Mucosa of descending colon (tissue), 3 donors: ENCODE measurements around the gene PSRC1. TPM values are rescaled to one million over a fixed set of nuclear protein-coding genes. Genes with fewer than 3 reads are reported as not detected.

Experiments used
- ATAC-seq: fragments of 200-7000 bp; cut with Tn5 transposase; one replicate; pipeline ENCODE4 v1.9.1; 2020; ENCODE audit warnings: mild to moderate bottlenecking, moderate library complexity
- DNase-seq, 3 donors: peaks; one replicate each; pipeline ENCODE4 v3.0.0-alpha.2; 2020
- H3K36me3 ChIP-seq: fragments of 200-600 bp; one replicate; pipeline ENCODE4 v1.8.0; 2021; ENCODE audit warnings: low read depth, mild to moderate bottlenecking
- H3K4me1 ChIP-seq: fragments of 200-600 bp; one replicate; pipeline ENCODE4 v1.8.0; 2021; ENCODE audit warnings: low read depth, mild to moderate bottlenecking
- H3K4me3 ChIP-seq: fragments of 200-600 bp; one replicate; pipeline ENCODE4 v1.8.0; 2021; ENCODE audit warnings: mild to moderate bottlenecking
- H3K9me3 ChIP-seq: fragments of 200-600 bp; one replicate; pipeline ENCODE4 v1.8.0; 2021; ENCODE audit warnings: mild to moderate bottlenecking
- CTCF ChIP-seq: fragments of 200-600 bp; IDR thresholded peaks from one replicate; pipeline ENCODE4 v1.8.0; 2022; ENCODE audit warnings: antibody characterized with exemption, mild to moderate bottlenecking
- intact Hi-C, 2 donors: fragments of 100-400 bp; cut with DNase I in 1 of 2; cut with micrococcal nuclease in 1 of 2; formaldehyde crosslinking; loops; one replicate each; pipeline versions ENCODE4 v1.11.0 to v1.11.1; 2022; cut with DNase I, micrococcal nuclease
- total RNA-seq, 3 donors: library from RNA; stranded (reverse); fragmentation: NEBNext Ultra II Directional in 2 of 3; extraction: Animal tissue kit (Norgen Biotek cat#: 25700) in 2 of 3; gene quantifications; one replicate each; pipeline versions ENCODE4 v1.2.1 to v1.2.4, GENCODE V29; 2021 to 2023
- donor health status: DM: no; HTN: no; CAD: no; lungs with moderate emphysema.
- donor health status: DM: no; HTN: no; CAD: no.
- donor health status: DM: no; HTN: yes; CAD: no.

PSRC1 gene
- total RNA-seq, 3 donors from 2014 or later: 3.4 to 9.0 (median 4.2) TPM

DNA sequence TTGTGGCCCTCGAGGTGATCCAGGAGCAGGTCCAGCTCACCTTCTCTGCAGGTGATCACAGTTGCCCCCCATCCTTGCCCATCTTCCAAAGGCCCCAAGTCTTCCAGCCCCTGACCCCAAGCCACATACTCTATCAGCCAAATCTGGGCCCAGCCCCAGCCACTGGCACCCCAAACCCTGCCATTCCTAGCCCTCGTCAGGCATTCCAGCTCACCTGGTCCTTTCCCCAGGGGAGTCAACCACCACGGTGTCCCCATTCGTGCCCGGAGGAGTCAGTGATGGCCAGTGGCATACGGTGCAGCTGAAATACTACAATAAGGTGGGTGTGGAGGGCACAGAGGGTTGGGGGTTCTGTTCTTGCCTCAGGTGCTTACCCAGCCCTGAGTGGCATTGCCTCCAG, 21.4 kb downstream of the PSRC1 start:
- H3K4me1 ChIP-seq: no peaks in the 10 kb centered on the region
- intact Hi-C loops: loop anchor here in 1 of 2 donors (5.0 kb wide), 1 partner anchor 136 kb away; the partner anchor contains the start of gene SORT1
- no peaks in the 10 kb centered on the region for H3K9me3 ChIP-seq
- DNase-seq (no peak), ATAC-seq (no peak)
- no peak for TF ChIP-seq CTCF
- no peak overlapping the region for H3K4me3 ChIP-seq
- H3K36me3 ChIP-seq: no peaks in the 10 kb centered on the region

- Histone ChIP-seq H3K9me3 (no peaks in the 10 kb centered on the region), H3K4me3 (no peak overlapping the region), H3K36me3 (no peaks in the 10 kb centered on the region), H3K4me1 (no peaks in the 10 kb centered on the region)
- TF ChIP-seq CTCF: no peak
- DNase-seq: peak in 1 of 3 donors; percentile 29
- no peak for ATAC-seq
- intact Hi-C loops: loop anchor here in 1 of 2 donors (5.0 kb wide), 1 partner anchor 136 kb away; the partner anchor contains the start of gene SORT1
Measured at GRCh38 chr1:109261006-109261405, 21.9 kb downstream of the PSRC1 start.

- intact Hi-C loops: loop anchor here in 1 of 2 donors (5.0 kb wide), 1 partner anchor 137 kb away; the partner anchor contains the start of gene SORT1
Measured at GRCh38 chr1:109259674-109260557, 23.0 kb downstream of the PSRC1 start.

DNA sequence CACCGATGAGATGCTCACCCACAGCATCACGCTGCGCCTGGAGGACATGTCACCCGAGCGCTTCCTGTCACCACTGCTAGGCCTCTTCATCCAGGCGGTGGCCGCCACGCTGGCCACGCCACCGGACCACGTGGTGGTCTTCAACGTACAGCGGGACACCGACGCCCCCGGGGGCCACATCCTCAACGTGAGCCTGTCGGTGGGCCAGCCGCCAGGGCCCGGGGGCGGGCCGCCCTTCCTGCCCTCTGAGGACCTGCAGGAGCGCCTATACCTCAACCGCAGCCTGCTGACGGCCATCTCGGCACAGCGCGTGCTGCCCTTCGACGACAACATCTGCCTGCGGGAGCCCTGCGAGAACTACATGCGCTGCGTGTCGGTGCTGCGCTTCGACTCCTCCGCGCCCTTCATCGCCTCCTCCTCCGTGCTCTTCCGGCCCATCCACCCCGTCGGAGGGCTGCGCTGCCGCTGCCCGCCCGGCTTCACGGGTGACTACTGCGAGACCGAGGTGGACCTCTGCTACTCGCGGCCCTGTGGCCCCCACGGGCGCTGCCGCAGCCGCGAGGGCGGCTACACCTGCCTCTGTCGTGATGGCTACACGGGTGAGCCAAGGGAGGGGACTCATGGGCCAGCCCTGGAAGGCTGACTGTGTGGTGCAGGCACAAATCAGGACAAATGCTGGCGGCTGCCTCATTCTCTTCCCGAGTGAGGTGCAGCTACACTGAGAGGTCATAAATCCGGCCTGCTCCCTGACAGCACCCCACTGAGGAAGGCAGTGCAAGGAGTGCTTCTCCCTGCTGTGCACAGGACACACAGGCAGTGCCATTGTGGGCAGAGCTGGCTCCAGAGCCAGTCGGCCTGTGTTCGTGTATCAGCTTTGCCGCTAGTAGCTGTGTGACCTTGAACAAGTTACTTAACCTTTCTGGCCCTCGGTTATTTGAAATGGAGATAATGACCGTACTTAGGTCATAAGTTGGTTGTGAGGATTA, 24.2 kb downstream of the PSRC1 start:
- DNase-seq: peak in 1 of 3 donors; percentile 44
- Histone ChIP-seq H3K4me1 (no peaks in the 10 kb centered on the region), H3K4me3 (no peak overlapping the region), H3K9me3 (no peaks in the 10 kb centered on the region), H3K36me3 (no peaks in the 10 kb centered on the region)
- intact Hi-C loops: no loop called here
- TF ChIP-seq CTCF: no peak
- ATAC-seq: no peak

More at GRCh38 chr1:109259674-109260557, 23.0 kb downstream of the PSRC1 start:
- Histone ChIP-seq H3K4me1 (no peaks in the 10 kb centered on the region), H3K9me3 (no peaks in the 10 kb centered on the region), H3K36me3 (no peaks in the 10 kb centered on the region), H3K4me3 (no peak overlapping the region)
- no peak for ATAC-seq
- no peak for DNase-seq
- no peak for TF ChIP-seq CTCF

- ATAC-seq (no peak), DNase-seq (no peak)
- intact Hi-C loops: no loop called here
- H3K4me1 ChIP-seq: no peaks in the 10 kb centered on the region
- H3K36me3 ChIP-seq: no peaks in the 10 kb centered on the region
- H3K9me3 ChIP-seq: no peaks in the 10 kb centered on the region
- no peak overlapping the region for H3K4me3 ChIP-seq
- TF ChIP-seq CTCF: no peak
Measured at GRCh38 chr1:109257682-109258421, 25.1 kb downstream of the PSRC1 start.
